Sigmoid colon (tissue), 7 donors: ENCODE measurements around the gene CNTNAP1. TPM values are rescaled to one million over a fixed set of nuclear protein-coding genes. Genes with fewer than 3 reads are reported as not detected.
A peak's percentile ranks its signal among the peaks of the same experiment; 100 is the strongest.

Experiments used
- DNase-seq: peaks from one replicate; pipeline ENCODE4 v3.0.0-alpha.2; 2019
- H3K27ac ChIP-seq, 4 donors: fragments of 200-600 bp; sonication (generic); one replicate each; pipeline ENCODE4 v1.5.1; 2016 to 2019; ENCODE audit warnings: mild to moderate bottlenecking in 1 of 4
- H3K27me3 ChIP-seq, 3 donors: fragments of 200-600 bp; sonication (generic); one replicate each; pipeline ENCODE4 v1.5.1; 2019; ENCODE audit warnings: mild to moderate bottlenecking in 1 of 3
- H3K36me3 ChIP-seq, 4 donors: fragments of 200-600 bp; sonication (generic); one replicate each; pipeline ENCODE4 v1.5.1; 2016 to 2019
- H3K4me1 ChIP-seq, 4 donors: fragments of 200-600 bp; sonication (generic); one replicate each; pipeline ENCODE4 v1.5.1; 2017 to 2019
- H3K4me3 ChIP-seq, 4 donors: fragments of 200-600 bp; sonication (generic); one replicate each; pipeline ENCODE4 v1.5.1; 2017 to 2019; ENCODE audit warnings: mild to moderate bottlenecking in 2 of 4, moderate library complexity in 1 of 4
- H3K9me3 ChIP-seq, 4 donors: fragments of 200-600 bp in 3 of 4; sonication (generic) in 3 of 4; one replicate each; pipeline versions ENCODE4 v1.5.1 to v1.6.1; 2013 to 2019
- CTCF ChIP-seq, 4 experiments: fragments of 450-650 bp in 3 of 4; fragments of 200-600 bp in 1 of 4; IDR thresholded peaks; one replicate each; pipeline ENCODE4 v1.5.1; 2016 to 2019; ENCODE audit warnings: antibody characterized with exemption in 4 of 4, mild to moderate bottlenecking in 3 of 4, moderate library complexity in 2 of 4
- EP300 ChIP-seq, 4 donors: sonication (generic); formaldehyde crosslinking; IDR thresholded peaks; one replicate each; pipeline ENCODE4 v1.6.1; 2017; ENCODE audit warnings: antibody characterized with exemption in 4 of 4
- POLR2A ChIP-seq, 2 donors: fragments of 450-650 bp; IDR thresholded peaks; one replicate each; pipeline ENCODE4 v1.6.1; 2016; ENCODE audit warnings: antibody characterized with exemption in 2 of 2, mild to moderate bottlenecking in 2 of 2, moderate library complexity in 2 of 2
- POLR2AphosphoS5 ChIP-seq, 4 donors: sonication (generic); formaldehyde crosslinking; IDR thresholded peaks; one replicate each; pipeline ENCODE4 v1.6.1; 2017; ENCODE audit warnings: antibody characterized with exemption in 4 of 4
- WGBS, 2 donors: extraction: QIAGEN DNeasy Blood & Tissue Kit; methylation state at CpG; one replicate each; pipeline ENCODE4 v1.1.7; 2013; 5-methylcytosine and 5-hydroxymethylcytosine counted together
- intact Hi-C: fragments of 100-400 bp; cut with DNase I; formaldehyde crosslinking; loops from one replicate; pipeline ENCODE4 v1.15.1; 2023
- polyA plus RNA-seq, 3 donors: library from polyadenylated mRNA; stranded (reverse); fragments of 200-250 nt; gene quantifications; one replicate each; pipeline ENCODE4 v1.2.3, GENCODE V29; 2013
- total RNA-seq, 4 donors: library from RNA; depleted of rRNA; stranded (reverse); fragments of >200 nt; gene quantifications; one replicate each; pipeline ENCODE4 v1.1.0, GENCODE V29; 2016
- donor health status: healthy with polysubstance abuse.
- donor health status: Bipolar disorder and iron deficiency.
- donor health status: healthy.

CNTNAP1 gene
- total and polyA plus RNA-seq, 7 donors, result under 0.01 to 46.8 (median 7.7) TPM

GRCh38 chr17:42674755-42675347 is 7.5 kb upstream of the CNTNAP1 start:
- Histone ChIP-seq H3K4me3 (peak overlapping the region; percentile 64 to 99 (median 80)), H3K4me1 (peaks cover 0 to 62% (median 58%) of the 10 kb centered on the region in 4 donors), H3K9me3 (no peaks in the 10 kb centered on the region), H3K36me3 (peaks cover 20 to 39% (median 34%) of the 10 kb centered on the region in 4 donors), H3K27ac (peak overlapping the region; percentile 96 to 99 (median 98)), H3K27me3 (no peaks in the 10 kb centered on the region)
- intact Hi-C loops, result no loop called here
- 24 to 32% methylated on average over 9 of the region's 9 CpGs for WGBS, 2 donors
- DNase-seq, result no peak
- TF ChIP-seq EP300 (IDR thresholded peaks at IDR 0.05), result no peak
- TF ChIP-seq CTCF (IDR thresholded peaks at IDR 0.05), result no peak
- no peak for TF ChIP-seq POLR2A (IDR thresholded peaks at IDR 0.05)
- no peak for TF ChIP-seq POLR2AphosphoS5 (IDR thresholded peaks at IDR 0.05)

GRCh38 chr17:42675348-42675964 is 6.9 kb upstream of the CNTNAP1 start:
- Histone ChIP-seq H3K9me3 (no peaks in the 10 kb centered on the region), H3K4me3 (peak overlapping the region; percentile 64 to 99 (median 80)), H3K4me1 (peaks cover 0 to 68% (median 60%) of the 10 kb centered on the region in 4 donors), H3K27ac (peak overlapping the region; percentile 96 to 99 (median 98)), H3K36me3 (peaks cover 17 to 33% (median 30%) of the 10 kb centered on the region in 4 donors), H3K27me3 (no peaks in the 10 kb centered on the region)
- WGBS, 2 donors, result 2 to 3% methylated on average over 27 of the region's 27 CpGs
- no peak for DNase-seq
- intact Hi-C loops, result no loop called here
- TF ChIP-seq CTCF (IDR thresholded peaks at IDR 0.05), result no peak
- TF ChIP-seq EP300 (IDR thresholded peaks at IDR 0.05), result no peak
- TF ChIP-seq POLR2A (IDR thresholded peaks at IDR 0.05), result no peak
- TF ChIP-seq POLR2AphosphoS5 (IDR thresholded peaks at IDR 0.05), result peak in 1 of 4 donors; percentile 5

GRCh38 chr17:42675965-42676423 is 6.3 kb upstream of the CNTNAP1 start:
- TF ChIP-seq POLR2A (IDR thresholded peaks at IDR 0.05), result peak; percentile 23 to 25
- no peak for TF ChIP-seq EP300 (IDR thresholded peaks at IDR 0.05)
- TF ChIP-seq POLR2AphosphoS5 (IDR thresholded peaks at IDR 0.05), result peak in 3 of 4 donors; percentile 49 to 74 (median 61)
- no peak for TF ChIP-seq CTCF (IDR thresholded peaks at IDR 0.05)
- no peaks in the 10 kb centered on the region for H3K9me3 ChIP-seq
- DNase-seq, result peak; percentile 87
- H3K27ac ChIP-seq, result peak overlapping the region; percentile 96 to 99 (median 98)
- WGBS, 2 donors, result 1% methylated on average over 43 of the region's 43 CpGs
- peaks cover 12 to 28% (median 24%) of the 10 kb centered on the region in 4 donors for H3K36me3 ChIP-seq
- peaks cover 0 to 69% (median 60%) of the 10 kb centered on the region in 4 donors for H3K4me1 ChIP-seq
- H3K4me3 ChIP-seq, result peak overlapping the region; percentile 64 to 99 (median 80)
- intact Hi-C loops, result no loop called here
- H3K27me3 ChIP-seq, result no peaks in the 10 kb centered on the region

- Histone ChIP-seq H3K4me1 (peaks cover 0 to 69% (median 64%) of the 10 kb centered on the region in 4 donors), H3K27ac (peak within 1 kb of the TSS; percentile 97 to 99 (median 98)), H3K27me3 (no peaks in the 10 kb centered on the region), H3K36me3 (peaks cover 12 to 22% (median 19%) of the 10 kb centered on the region in 4 donors), H3K9me3 (no peaks in the 10 kb centered on the region), H3K4me3 (peak within 1 kb of the TSS; percentile 65 to 99 (median 80))
- 0% methylated on average over 51 of the region's 51 CpGs for WGBS, 2 donors
- intact Hi-C loops, result no loop called here
- DNase-seq, result no peak
- TF ChIP-seq CTCF (IDR thresholded peaks at IDR 0.05) (peak in 1 of 4 experiments; percentile 14), POLR2A (IDR thresholded peaks at IDR 0.05) (peak; percentile 85 to 86), EP300 (IDR thresholded peaks at IDR 0.05) (no peak), POLR2AphosphoS5 (IDR thresholded peaks at IDR 0.05) (peak; percentile 87 to 97 (median 93))
These were observed 5.8 kb upstream of the CNTNAP1 start, which contains the start of gene PLEKHH3 for GRCh38 chr17:42676424-42677011. TSS of gene PLEKHH3 (minus strand) at chr17:42676994. CDS start at chr17:42676563, 431 bp downstream.
